ENCODE data around the gene LCN12.
"Not testable (repeated sequence)": the region's sequence is repeated elsewhere in the genome, so short reads cannot be mapped to it uniquely, and the experiment has no call there.

LCN12 gene

DNA sequence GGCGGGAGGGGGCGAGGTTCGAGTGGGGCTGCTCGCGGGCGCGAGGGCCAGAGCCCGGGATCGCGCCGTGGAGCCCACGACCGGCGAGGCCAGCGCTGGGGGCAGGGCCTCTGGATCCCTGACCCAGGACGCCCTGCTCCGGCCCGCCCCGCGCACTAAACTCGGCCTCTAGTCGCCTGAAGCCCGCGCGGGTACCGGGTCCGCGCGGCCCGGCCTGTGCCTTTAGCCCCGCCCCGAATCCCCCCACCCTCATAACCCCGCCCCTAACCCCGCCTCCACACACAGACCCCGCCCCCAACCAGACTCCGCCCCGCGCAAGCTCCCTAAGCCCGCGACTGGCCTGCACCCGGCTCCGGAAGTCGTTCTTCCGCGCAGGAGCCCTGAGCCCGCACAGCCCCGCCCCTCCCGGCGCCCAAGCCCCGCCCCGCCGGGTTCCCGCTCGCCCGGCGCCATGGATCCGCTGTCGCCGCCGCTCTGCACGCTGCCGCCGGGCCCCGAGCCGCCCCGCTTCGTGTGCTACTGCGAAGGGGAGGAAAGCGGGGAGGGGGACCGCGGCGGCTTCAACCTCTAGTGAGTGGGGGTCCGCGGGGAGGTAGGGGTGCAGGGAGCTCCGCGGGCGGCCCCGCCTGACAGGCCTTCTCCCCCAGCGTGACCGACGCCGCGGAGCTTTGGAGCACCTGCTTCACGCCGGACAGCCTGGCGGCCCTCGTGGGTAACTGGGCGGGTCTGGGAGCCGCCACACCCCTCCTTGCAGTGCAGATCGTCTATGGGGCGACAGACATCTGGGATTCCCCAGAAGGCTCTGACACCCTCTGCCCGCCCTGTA lies 40.1 kb downstream of the LCN12 start, which contains the start of gene PAXX:
PAXX (plus strand) TSS at position 430 of the 826 bp plus-strand sequence; CDS start at position 452, 22 bp downstream.
- peak; percentile 91 for DNase-seq

DNA sequence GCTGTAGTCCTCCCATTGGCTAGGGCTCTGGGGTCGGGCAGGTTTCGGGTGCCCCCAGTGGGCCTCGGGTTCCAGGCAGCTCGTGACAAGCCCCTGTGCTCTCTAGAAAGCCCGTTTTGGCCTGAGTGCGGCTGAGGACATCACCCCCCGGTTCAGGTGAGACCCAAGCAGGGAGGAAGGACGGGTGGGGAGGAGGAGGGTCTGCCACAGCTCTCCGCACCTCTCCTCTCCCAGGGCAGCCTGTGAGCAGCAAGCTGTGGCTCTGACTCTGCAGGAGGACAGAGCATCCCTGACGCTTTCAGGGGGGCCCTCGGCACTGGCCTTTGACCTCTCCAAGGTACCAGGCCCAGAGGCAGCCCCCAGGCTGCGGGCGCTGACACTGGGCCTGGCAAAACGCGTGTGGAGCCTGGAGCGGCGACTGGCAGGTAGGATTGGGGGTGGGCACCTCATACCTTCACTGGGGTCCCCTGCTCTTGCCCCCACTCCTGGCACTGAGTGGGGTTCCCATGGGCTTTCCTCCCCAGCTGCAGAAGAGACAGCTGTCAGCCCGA lies 40.8 kb downstream of the LCN12 start:
- no peak for DNase-seq

DNA sequence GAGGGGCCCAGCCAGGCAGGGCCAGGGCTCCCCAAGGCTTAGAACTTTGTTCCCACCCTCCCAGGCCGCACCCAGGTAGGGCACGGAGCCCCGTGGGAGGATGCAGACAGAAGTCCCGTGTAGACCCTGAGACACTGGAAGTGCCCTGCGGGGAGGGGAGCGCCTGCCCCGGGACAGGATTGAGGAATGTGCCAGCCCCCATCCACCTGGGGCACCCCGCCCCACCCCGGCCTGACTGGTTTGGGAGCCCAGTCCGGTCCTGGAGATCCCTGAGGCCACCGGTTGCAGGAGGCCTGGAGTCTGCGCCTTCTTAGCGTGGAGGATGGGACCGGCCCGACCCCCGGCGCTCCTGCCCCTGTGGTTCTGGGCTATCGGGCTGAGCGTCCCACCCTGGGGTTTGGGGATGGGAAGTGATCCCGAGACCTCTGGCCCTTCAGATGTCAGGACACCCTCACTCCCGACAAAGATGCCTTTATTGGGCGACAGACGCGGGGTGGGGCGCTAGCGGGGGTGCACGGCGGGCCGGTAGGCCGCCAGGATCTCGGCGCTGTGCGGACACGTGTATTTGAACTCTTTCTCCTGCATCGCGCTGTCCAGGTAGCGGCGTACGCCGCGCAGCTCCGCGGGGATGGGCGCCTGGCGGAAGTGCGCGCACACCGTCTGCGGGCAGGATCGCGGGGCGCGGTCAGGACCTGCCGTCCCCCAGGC lies 42.3 kb downstream of the LCN12 start:
- no peak for DNase-seq

DNA sequence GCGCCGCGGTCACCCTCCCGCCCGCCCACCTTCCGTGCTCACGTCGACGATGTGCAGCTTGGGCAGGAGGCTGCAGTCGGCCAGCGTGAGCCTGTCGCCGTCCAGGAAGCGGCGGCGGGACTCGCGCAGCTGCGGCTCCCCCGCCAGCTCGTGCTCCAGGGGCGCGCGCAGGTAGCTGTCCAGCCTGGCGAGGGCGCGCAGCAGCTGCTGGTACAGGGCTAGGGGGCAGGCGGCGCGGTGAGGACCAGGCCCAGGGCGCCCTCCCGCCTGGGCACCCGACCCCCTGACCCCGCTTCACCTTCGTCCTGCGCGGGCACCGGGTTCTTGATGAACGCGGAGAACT lies 42.8 kb downstream of the LCN12 start:
- DNase-seq, result no peak

DNA sequence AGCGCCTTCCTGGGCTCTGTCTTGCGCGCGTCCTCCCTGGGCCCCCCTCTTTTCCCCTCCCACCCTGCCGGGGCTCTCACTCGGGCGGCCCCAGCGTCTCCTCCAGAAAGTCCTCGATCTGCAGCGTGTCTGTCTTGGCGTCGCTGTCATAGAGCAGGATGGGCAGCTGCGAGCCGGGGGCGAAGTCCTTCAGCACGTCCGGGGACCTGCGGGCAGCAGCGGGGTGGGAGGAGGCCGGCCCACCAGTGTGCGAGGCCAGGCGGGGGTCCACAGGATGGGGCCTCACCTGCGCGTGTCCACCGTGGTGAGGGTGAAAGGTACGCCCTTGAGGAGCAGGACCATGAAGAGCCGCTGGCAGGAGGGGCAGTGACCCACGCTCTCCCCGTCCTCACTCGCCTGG lies 43.3 kb downstream of the LCN12 start:
- DNase-seq, result no peak

DNA sequence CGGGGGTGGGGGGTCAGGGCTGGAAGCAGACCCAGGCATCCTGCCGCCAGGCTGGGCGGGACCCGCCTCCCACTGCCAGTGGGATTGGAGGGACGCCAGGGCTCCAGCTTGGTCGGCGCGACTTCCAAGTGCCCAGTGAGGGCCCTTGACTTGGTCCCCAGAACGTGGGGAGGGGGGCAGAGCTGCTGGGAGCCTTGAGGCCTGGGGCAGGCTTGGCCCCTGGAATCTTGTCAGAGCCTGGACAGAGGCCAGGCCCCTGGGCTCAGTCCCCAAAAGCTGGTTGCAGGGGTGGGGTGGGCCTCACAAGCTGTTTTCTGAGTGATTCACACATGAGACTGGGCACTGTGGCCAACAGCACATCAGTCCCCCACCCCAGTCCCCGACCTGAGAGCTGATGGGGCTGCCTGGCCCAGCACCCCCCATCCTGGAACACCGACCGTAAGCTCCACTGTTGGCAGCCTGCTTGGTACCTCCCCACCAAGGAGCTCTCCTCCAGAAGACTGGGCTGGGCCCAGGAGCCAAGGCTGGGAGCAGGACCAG lies 43.8 kb downstream of the LCN12 start:
- peak; percentile 18 for DNase-seq

DNA sequence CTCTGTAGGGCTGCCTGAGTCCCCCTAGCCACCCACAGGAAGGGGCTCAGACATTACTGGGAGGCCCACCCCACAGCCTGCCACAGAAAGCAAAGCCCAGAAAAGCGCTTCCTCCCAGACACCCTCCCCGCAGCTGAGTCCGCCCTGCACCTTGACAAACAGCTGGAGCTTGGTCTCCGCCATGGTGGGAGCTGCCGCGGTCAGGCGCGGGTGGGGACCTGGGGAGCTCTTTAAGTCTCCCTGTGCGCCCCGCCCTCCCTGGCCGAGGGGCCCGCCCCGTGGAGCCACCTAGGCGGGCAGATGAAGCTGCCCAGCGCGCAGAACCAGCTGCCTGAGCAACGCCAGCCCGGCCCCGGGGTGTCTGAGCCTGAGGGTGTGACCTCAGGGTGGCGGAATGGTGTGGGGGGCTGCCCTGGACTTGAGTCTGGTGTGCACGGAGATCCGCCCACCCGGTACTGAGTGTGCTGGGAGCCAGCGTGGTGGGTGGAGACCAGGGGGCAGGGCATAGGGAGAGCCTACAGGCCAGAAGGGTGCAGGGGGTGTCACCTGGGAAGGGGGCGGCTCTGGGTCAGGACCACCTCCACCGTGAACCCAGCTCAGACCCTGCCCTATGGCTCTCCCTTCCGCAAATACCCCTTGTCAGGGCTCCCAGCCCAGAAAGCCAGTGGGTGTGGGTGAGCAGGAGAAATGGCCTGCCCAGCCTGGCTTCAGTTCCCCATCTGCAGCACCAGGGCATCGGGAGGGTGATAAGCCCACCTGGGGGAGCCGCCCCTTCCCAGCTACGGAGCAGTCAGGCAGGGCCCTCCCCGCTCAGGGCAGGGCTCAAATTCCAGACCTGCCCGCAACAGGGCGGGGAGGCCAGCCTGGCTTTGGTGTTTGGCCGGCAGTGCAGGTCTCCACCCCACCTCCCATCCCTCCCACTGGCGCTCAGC lies 44.6 kb downstream of the LCN12 start, which contains the start of gene CLIC3:
CLIC3 (minus strand) TSS at position 208 of the 932 bp plus-strand sequence; CDS start at position 183, 25 bp downstream.
- peak; percentile 38 for DNase-seq

DNA sequence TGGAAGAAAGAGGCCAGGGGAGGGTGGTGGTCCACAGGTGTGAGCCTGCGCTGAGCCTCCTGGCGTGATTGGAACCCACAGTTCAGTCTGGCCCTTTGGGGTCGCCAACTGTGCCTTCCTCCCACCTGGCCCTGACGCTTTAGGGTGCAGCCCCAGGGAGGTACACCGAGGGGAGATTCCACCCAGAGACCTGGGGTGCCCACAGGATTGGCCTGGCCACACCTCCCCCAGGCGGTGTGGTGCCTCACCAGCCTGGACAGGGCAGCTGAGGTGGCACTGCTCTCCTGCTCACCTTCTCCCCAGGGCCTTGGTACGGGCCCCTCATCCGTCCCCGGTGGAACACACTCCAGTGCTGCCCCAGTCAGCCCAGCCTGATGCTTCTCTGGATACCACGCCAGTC lies 45.3 kb downstream of the LCN12 start:
- no peak for DNase-seq

DNA sequence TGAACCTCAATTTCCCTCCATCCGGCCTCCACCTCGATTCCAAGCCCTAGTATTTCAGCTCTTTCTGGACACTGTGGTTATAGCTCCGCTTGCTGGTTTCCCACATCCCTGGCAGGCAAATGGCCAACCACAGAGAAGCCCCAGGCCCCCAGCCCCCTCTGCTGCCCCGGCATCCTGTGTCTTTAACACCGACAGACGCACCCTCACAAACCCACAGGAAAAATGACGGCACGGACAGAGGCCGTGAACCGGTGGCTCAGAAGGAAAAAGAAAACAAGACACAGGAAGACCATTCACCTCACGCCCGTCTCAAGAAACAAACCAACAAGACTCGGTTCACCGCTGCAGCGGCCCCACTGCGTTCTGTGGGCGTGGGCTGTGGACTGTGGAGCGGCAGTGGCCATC lies 45.8 kb downstream of the LCN12 start:
- DNase-seq, result no peak

DNA sequence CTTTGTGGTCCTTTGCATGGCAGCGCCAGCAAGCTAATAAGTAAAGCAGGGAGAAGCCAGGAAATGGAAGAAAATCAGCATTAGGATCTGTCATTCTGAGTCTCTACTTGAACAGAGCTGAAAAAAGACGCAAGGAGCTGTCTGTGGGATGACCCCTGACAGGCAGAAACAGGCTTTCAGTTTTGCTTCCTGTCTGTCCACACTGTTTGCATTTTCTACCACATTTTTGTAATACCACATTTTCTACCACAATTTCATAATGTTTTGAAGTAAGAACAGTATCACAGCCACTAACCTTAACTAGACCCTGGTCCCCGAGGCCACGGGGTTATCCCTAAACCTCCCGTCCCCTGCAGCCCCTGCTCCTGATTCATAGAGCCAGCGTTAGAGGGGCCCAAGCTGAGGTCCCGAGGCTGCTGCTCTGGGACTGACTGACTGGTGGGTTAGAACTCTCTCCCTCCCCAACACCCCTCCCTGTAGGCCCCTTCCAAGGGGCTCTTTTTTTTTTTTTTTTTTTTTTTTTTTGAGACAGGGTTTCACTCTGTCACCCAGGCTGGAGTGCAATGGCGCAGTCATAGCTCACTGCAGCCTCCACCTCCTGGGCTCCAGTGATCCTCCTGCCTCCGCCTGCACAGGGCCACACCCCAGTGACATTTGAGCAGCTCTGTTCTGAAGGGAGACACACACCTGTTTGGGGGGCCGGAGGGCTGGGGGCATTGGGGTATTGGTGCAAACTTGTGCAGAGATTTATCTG lies 48.3 kb downstream of the LCN12 start:
- no peak for DNase-seq

DNA sequence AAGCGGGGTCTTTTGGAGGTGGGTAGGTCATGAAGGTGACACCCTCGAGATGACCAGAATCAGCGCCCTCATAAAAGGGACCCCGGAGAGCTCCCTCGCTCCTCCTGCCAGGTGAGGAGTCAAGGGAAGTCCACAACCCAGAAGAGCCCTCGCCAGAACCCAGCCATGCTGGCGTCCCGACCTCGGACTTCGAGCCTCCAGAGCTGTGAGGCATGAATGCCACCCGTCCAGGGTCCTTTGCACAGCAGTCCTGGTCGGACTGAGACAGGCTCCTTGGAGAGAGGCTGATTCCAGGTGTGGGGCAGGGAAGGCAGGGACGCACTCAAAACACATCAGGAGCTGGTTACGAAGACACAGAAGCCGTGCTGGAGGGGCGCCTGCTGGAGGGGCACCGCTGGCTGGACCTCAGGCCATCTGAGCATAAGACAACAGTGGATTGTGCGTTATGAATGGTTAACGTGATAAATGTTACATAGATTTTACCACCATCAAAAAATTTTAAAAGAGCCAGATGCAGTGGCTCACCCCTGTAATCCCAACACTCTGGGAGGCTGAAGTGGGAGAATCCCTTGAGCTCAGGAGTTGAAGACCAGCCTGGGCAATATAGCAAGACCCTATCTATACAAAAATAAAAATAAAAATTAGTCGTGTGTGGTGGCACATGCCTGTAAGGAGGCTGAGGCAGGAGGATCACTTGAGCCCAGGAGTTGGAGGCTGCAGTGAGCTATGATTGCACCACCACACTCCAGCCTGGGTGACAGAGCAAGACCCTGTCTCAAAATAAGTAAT lies 50.0 kb downstream of the LCN12 start:
- no peak for DNase-seq

DNA sequence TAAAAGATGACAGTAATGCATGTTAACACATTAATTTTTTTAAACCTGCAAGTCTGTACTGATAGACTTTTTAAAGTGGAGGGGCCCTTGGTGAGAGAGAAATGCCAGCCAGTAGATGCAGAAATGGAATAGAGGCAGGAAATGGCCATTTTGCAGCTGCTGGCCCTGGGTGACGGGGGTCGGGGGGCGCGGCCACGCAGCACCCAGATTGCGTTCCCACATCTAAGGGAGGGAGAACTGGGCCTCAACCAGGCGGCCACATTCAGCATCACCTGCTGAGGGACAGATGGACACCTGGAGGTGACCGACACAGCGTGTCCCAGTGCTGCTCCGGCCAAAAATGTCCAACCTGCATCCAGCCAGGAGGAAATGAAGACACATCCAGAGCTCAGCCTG lies 50.6 kb downstream of the LCN12 start:
- no peak for DNase-seq

DNA sequence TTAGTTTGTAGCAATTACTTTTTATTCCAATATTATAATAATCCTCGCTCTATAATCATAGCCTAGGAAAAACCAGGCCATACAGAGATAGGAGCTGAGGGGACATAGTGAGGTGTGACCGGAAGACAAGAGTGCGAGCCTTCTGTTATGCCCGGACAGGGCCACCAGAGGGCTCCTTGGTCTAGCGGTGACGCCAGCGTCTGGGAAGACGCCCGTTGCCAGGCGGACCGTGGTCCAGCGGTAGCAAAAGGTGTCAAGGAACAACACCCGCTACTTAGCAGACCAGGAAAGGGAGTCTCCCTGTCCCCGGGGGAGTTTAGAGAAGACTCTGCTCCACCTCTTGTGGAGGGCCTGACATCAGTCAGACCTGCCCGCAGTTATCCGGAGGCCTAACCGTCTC lies 52.2 kb downstream of the LCN12 start:
- not testable (repeated sequence) for DNase-seq

Data from hematopoietic multipotent progenitor cell treated with erythropoietin and hydrocortisone succinate and interleukin-3 and kit ligand, for 8 days (in vitro differentiated cells).